Measurements from ENCODE around the gene PTCH2.

PTCH2 gene

DNA sequence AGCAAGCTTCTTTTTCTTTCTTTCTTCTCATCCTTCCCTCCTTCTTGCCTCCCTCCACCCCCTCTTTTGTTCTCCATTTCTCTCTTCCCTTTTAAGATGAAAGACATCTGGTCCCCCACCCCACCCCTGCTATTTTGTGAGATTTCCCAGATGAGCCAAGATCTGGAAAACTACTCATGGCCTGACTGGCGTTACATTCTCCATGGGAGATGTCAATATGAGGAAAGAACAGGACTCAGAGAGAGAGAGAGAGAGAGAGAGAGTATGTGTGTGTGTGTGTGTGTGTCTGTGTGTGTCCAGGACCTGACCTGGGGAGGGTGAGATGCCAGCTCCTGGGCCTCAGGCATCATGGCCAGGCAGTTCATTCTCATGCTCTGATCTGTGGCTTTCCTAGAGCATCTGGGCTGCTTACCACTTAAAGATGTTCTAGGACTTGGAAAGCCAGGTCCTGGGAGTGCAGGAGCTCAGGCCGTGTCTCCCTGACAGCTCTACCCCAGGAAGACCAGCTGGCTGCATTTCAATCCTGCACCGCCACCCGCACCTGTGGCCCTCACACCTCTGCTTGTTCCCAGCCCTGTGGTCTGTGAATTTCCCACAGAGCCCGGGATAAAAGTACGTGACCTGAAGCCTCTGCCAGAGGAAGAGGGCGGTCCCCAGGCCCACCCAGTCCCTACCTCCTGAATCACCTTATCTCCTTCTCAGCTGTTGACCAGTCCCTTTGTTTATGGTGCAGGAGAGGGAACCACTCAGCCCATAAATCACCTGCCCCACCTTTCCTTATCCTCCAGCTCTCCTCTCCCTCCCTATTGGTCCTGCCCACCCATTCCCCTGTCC is 51.9 kb downstream of the PTCH2 start:
- Histone ChIP-seq H3K23ac (ENCODE audit: low read length in 2 of 2) (no peak overlapping the region), H2BK12ac (ENCODE audit: low read length in 2 of 2) (no peak overlapping the region), H3K18ac (ENCODE audit: low read depth in 1 of 2, low read length in 2 of 2) (no peak overlapping the region), H3K79me1 (replicated peaks; ENCODE audit: low read length, poor library complexity, severe bottlenecking) (no peaks in the 10 kb centered on the region), H3K4ac (ENCODE audit: low read depth in 1 of 2, low read length in 2 of 2) (no peak overlapping the region), H2AFZ (ENCODE audit: low read depth, low read length) (no peak overlapping the region), H4K8ac (ENCODE audit: low read length) (peak overlapping the region; percentile 9), H3K4me1 (ENCODE audit: control insufficient read depth, insufficient read depth, low read depth, low read length) (peaks cover 7% of the 10 kb centered on the region), H3K27ac (ENCODE audit: low read length, poor library complexity, severe bottlenecking) (no peak overlapping the region), H3K9ac (ENCODE audit: low read length) (no peak overlapping the region), H3K27me3 (ENCODE audit: control insufficient read depth in 1 of 2, insufficient read depth in 1 of 2, low read length in 2 of 2) (no peaks in the 10 kb centered on the region), H4K91ac (ENCODE audit: low read length) (no peak overlapping the region), H3K36me3 (ENCODE audit: control insufficient read depth in 1 of 2, insufficient read depth in 2 of 2, low read depth in 1 of 2, low read length in 2 of 2) (no peaks in the 10 kb centered on the region), H3K4me3 (ENCODE audit: insufficient read depth in 1 of 2, low read depth in 1 of 2, low read length in 2 of 2) (no peak overlapping the region), H3K9me3 (ENCODE audit: control insufficient read depth, low read length) (no peaks in the 10 kb centered on the region), H2BK15ac (ENCODE audit: low read depth, poor library complexity, severe bottlenecking) (no peak overlapping the region), H2BK120ac (ENCODE audit: low read depth, low read length) (no peak overlapping the region), H3K14ac (ENCODE audit: low read length in 2 of 2) (no peak overlapping the region), H3K4me2 (ENCODE audit: low read length, poor library complexity, severe bottlenecking) (no peak overlapping the region), H2BK5ac (ENCODE audit: low read depth, low read length, poor library complexity, severe bottlenecking) (no peak overlapping the region), H2AK5ac (ENCODE audit: low read length, severe bottlenecking) (no peak overlapping the region)
- DNase-seq, result peak; percentile 39
- WGBS, result 80% methylated on average over 6 of the region's 7 CpGs

DNA sequence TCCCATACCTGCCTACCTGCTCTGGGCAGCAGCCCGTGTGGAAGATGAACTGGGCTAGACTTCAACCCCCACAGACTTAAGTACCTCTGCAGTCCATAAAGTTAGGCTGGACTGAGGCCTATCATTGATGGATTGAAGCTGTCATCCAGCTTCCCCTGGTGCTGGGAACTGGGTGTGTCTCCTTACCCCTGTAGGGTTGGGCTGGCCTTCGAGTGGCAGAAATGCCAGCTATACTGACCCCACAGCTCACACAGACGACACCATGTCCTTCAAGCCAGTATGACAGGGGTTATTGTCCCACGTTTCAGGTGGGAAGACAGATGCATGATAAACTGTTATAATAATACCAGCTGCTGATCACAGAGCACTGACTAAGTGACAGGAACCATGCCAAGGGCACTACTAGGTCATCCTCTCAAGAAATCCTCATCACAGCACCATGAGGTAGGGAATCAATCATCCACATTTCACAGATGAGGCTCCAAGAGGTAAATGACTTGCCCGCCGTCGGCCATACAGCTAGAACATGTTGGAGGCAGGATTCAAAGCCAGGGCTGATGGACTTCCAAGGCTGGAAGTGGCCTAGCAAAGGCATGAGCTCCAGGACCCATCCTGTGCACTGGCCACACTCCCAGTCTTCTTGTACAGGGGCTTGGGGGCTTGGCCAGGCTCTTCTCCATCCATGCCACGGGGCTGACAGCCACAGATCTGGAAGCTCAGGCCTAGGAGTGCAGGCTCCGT is 54.8 kb downstream of the PTCH2 start, which contains the start of gene BEST4:
Gene BEST4, minus strand, starts transcription at position 51 of the 741 bp plus-strand sequence. CDS start 465 bp downstream, outside the sequence.
- WGBS, result 91% methylated on average over 9 of the region's 9 CpGs
- Histone ChIP-seq H2BK12ac (ENCODE audit: low read length in 2 of 2) (peak within 1 kb of the TSS in 1 of 2 experiments; percentile 18), H3K18ac (ENCODE audit: low read depth in 1 of 2, low read length in 2 of 2) (no peak within 1 kb of the TSS), H3K9ac (ENCODE audit: low read length) (no peak within 1 kb of the TSS), H3K27me3 (ENCODE audit: control insufficient read depth in 1 of 2, insufficient read depth in 1 of 2, low read length in 2 of 2) (peaks cover 0 to 6% of the 10 kb centered on the region in 2 experiments), H3K14ac (ENCODE audit: low read length in 2 of 2) (no peak within 1 kb of the TSS), H3K79me1 (replicated peaks; ENCODE audit: low read length, poor library complexity, severe bottlenecking) (no peaks in the 10 kb centered on the region), H3K4me2 (ENCODE audit: low read length, poor library complexity, severe bottlenecking) (no peak within 1 kb of the TSS), H4K8ac (ENCODE audit: low read length) (no peak within 1 kb of the TSS), H2BK5ac (ENCODE audit: low read depth, low read length, poor library complexity, severe bottlenecking) (no peak within 1 kb of the TSS), H3K27ac (ENCODE audit: low read length, poor library complexity, severe bottlenecking) (no peak within 1 kb of the TSS), H3K4me1 (ENCODE audit: control insufficient read depth, insufficient read depth, low read depth, low read length) (peaks cover 32% of the 10 kb centered on the region), H2BK120ac (ENCODE audit: low read depth, low read length) (no peak within 1 kb of the TSS), H3K36me3 (ENCODE audit: control insufficient read depth in 1 of 2, insufficient read depth in 2 of 2, low read depth in 1 of 2, low read length in 2 of 2) (no peaks in the 10 kb centered on the region), H3K4me3 (ENCODE audit: insufficient read depth in 1 of 2, low read depth in 1 of 2, low read length in 2 of 2) (no peak within 1 kb of the TSS), H2AFZ (ENCODE audit: low read depth, low read length) (no peak within 1 kb of the TSS), H3K23ac (ENCODE audit: low read length in 2 of 2) (peak within 1 kb of the TSS in 1 of 2 experiments; percentile 47), H3K9me3 (ENCODE audit: control insufficient read depth, low read length) (no peaks in the 10 kb centered on the region), H2BK15ac (ENCODE audit: low read depth, poor library complexity, severe bottlenecking) (no peak within 1 kb of the TSS), H3K4ac (ENCODE audit: low read depth in 1 of 2, low read length in 2 of 2) (no peak within 1 kb of the TSS), H4K91ac (ENCODE audit: low read length) (no peak within 1 kb of the TSS), H2AK5ac (ENCODE audit: low read length, severe bottlenecking) (no peak within 1 kb of the TSS)
- DNase-seq, result no peak

DNA sequence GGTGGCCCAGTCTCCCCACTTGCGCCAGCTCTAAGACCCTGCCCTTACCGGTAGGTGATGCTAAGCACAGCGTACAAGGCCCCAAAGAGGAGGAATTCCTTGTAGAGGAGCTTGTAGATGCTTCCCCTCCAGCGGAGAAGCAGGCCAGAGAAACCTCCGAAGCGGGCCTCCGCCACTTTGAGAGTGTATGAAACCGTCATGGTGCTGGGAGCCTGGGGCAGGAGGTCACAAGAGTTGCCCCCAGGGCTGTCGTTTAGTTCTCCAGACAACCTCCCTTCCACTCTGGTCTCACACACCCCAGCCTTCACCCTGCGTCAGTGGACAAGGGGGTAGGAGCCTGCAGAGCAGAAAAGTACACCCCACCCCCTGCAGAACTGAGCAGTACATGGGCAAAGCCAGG is 55.5 kb downstream of the PTCH2 start:
- Histone ChIP-seq H3K36me3 (ENCODE audit: control insufficient read depth in 1 of 2, insufficient read depth in 2 of 2, low read depth in 1 of 2, low read length in 2 of 2) (no peaks in the 10 kb centered on the region), H3K79me1 (replicated peaks; ENCODE audit: low read length, poor library complexity, severe bottlenecking) (no peaks in the 10 kb centered on the region), H3K9ac (ENCODE audit: low read length) (no peak overlapping the region), H3K18ac (ENCODE audit: low read depth in 1 of 2, low read length in 2 of 2) (no peak overlapping the region), H3K27me3 (ENCODE audit: control insufficient read depth in 1 of 2, insufficient read depth in 1 of 2, low read length in 2 of 2) (peaks cover 0 to 6% of the 10 kb centered on the region in 2 experiments), H2BK12ac (ENCODE audit: low read length in 2 of 2) (peak overlapping the region in 1 of 2 experiments; percentile 18), H3K4ac (ENCODE audit: low read depth in 1 of 2, low read length in 2 of 2) (no peak overlapping the region), H3K9me3 (ENCODE audit: control insufficient read depth, low read length) (no peaks in the 10 kb centered on the region), H2AK5ac (ENCODE audit: low read length, severe bottlenecking) (no peak overlapping the region), H3K4me1 (ENCODE audit: control insufficient read depth, insufficient read depth, low read depth, low read length) (peaks cover 32% of the 10 kb centered on the region), H3K23ac (ENCODE audit: low read length in 2 of 2) (peak overlapping the region in 1 of 2 experiments; percentile 47), H4K91ac (ENCODE audit: low read length) (no peak overlapping the region), H4K8ac (ENCODE audit: low read length) (no peak overlapping the region), H2BK120ac (ENCODE audit: low read depth, low read length) (no peak overlapping the region), H3K27ac (ENCODE audit: low read length, poor library complexity, severe bottlenecking) (no peak overlapping the region), H3K4me3 (ENCODE audit: insufficient read depth in 1 of 2, low read depth in 1 of 2, low read length in 2 of 2) (no peak overlapping the region), H2BK5ac (ENCODE audit: low read depth, low read length, poor library complexity, severe bottlenecking) (no peak overlapping the region), H3K14ac (ENCODE audit: low read length in 2 of 2) (no peak overlapping the region), H2AFZ (ENCODE audit: low read depth, low read length) (no peak overlapping the region), H2BK15ac (ENCODE audit: low read depth, poor library complexity, severe bottlenecking) (no peak overlapping the region), H3K4me2 (ENCODE audit: low read length, poor library complexity, severe bottlenecking) (no peak overlapping the region)
- no peak for DNase-seq
- WGBS, result 100% methylated on average over 7 of the region's 10 CpGs

DNA sequence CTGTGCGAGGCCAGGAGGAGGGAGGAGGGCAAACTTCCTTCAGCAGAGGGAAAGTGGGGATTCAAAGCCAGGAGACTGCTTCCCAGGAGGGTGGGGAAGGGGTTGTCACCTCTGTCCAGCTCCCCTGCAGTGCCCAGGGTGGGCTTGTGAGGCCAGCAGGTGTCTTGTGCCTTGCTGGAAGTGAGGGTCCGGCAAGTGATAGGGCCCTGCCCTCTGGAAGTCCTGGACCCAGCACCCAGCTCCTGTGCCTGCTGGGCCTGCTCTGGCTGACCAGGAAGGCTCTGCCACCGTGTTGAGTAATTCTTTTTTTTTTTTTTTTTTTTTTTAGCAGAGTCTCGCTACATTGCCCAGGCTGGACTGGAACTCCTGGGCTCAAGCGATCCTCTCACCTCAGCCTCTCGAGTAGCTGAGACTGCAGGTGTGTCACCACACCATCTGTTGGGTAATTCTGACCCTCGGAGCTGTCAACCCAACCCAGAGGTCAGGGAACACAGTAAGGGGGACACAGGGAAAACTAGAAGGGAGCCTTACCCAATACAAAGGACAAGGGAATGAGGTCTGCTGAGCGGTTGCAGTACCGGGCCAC is 56.1 kb downstream of the PTCH2 start:
- H3K23ac ChIP-seq (ENCODE audit: low read length in 2 of 2), result no peak overlapping the region
- no peaks in the 10 kb centered on the region for H3K9me3 ChIP-seq (ENCODE audit: control insufficient read depth, low read length)
- no peak overlapping the region for H2BK5ac ChIP-seq (ENCODE audit: low read depth, low read length, poor library complexity, severe bottlenecking)
- H3K4me1 ChIP-seq (ENCODE audit: control insufficient read depth, insufficient read depth, low read depth, low read length), result peaks cover 32% of the 10 kb centered on the region
- DNase-seq, result no peak
- no peak overlapping the region for H3K4ac ChIP-seq (ENCODE audit: low read depth in 1 of 2, low read length in 2 of 2)
- H2BK120ac ChIP-seq (ENCODE audit: low read depth, low read length), result no peak overlapping the region
- no peak overlapping the region for H2AK5ac ChIP-seq (ENCODE audit: low read length, severe bottlenecking)
- no peak overlapping the region for H3K9ac ChIP-seq (ENCODE audit: low read length)
- H2AFZ ChIP-seq (ENCODE audit: low read depth, low read length), result no peak overlapping the region
- no peak overlapping the region for H2BK15ac ChIP-seq (ENCODE audit: low read depth, poor library complexity, severe bottlenecking)
- peaks cover 0 to 6% of the 10 kb centered on the region in 2 experiments for H3K27me3 ChIP-seq (ENCODE audit: control insufficient read depth in 1 of 2, insufficient read depth in 1 of 2, low read length in 2 of 2)
- H3K14ac ChIP-seq (ENCODE audit: low read length in 2 of 2), result no peak overlapping the region
- no peaks in the 10 kb centered on the region for H3K36me3 ChIP-seq (ENCODE audit: control insufficient read depth in 1 of 2, insufficient read depth in 2 of 2, low read depth in 1 of 2, low read length in 2 of 2)
- H3K18ac ChIP-seq (ENCODE audit: low read depth in 1 of 2, low read length in 2 of 2), result no peak overlapping the region
- H3K4me3 ChIP-seq (ENCODE audit: insufficient read depth in 1 of 2, low read depth in 1 of 2, low read length in 2 of 2), result no peak overlapping the region
- H2BK12ac ChIP-seq (ENCODE audit: low read length in 2 of 2), result peak overlapping the region; percentile 18 to 35
- H3K79me1 ChIP-seq (replicated peaks; ENCODE audit: low read length, poor library complexity, severe bottlenecking), result no peaks in the 10 kb centered on the region
- peak overlapping the region; percentile 67 for H4K8ac ChIP-seq (ENCODE audit: low read length)
- 85% methylated on average over 9 of the region's 9 CpGs for WGBS
- peak overlapping the region; percentile 7 for H3K27ac ChIP-seq (ENCODE audit: low read length, poor library complexity, severe bottlenecking)
- H3K4me2 ChIP-seq (ENCODE audit: low read length, poor library complexity, severe bottlenecking), result peak overlapping the region; percentile 81
- no peak overlapping the region for H4K91ac ChIP-seq (ENCODE audit: low read length)
